B cell (primary cell): ENCODE data around the gene AFTPH.

Experiments used
- EZH2 ChIP-seq: IDR thresholded peaks from 2 replicates; pipeline ENCODE4 v1.6.1; 2012; ENCODE audit warnings: borderline replicate concordance, low read depth, mild to moderate bottlenecking, moderate library complexity, low read length; ENCODE audit not compliant: insufficient read depth, poor library complexity, severe bottlenecking
- TF ChIP-seq, protein P1 (sequence below): fragments of 200-600 bp; IDR thresholded peaks from one replicate; pipeline ENCODE4 v1.8.0; 2022; ENCODE audit warnings: antibody characterized with exemption, mild to moderate bottlenecking

DNA sequence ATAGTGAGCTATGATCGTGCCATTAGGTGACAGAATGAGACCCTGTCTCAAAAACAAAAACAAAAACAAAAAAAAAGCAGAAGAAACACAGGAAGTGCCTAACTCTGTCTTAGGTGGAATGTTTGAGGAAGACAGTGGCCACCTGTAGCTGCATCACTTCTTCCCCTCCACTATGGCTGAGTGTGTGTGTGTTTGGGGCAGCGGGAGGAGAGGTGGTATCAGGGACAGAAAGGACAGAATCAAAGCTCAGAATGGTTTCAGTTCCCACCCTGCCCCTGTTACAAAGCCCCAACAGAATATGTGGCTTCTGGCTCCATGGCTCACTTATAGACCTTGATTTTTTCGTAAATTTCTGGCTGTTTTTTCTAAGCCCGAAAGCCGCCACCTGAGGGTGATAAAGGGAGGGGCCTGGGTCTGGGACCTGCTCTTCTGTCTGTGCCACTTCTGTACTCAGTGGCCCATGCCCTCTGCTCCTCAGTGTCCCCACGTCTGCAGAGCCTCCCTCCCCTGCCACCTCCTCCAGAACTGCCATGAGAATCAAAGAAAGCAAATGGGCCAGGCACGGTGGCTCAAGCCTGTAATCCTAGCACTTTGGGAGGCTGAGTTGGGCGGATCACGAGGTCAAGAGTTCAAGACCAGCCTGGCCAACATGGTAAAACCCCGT is 102.2 kb downstream of the AFTPH start:
- TF ChIP-seq, protein P1, sequence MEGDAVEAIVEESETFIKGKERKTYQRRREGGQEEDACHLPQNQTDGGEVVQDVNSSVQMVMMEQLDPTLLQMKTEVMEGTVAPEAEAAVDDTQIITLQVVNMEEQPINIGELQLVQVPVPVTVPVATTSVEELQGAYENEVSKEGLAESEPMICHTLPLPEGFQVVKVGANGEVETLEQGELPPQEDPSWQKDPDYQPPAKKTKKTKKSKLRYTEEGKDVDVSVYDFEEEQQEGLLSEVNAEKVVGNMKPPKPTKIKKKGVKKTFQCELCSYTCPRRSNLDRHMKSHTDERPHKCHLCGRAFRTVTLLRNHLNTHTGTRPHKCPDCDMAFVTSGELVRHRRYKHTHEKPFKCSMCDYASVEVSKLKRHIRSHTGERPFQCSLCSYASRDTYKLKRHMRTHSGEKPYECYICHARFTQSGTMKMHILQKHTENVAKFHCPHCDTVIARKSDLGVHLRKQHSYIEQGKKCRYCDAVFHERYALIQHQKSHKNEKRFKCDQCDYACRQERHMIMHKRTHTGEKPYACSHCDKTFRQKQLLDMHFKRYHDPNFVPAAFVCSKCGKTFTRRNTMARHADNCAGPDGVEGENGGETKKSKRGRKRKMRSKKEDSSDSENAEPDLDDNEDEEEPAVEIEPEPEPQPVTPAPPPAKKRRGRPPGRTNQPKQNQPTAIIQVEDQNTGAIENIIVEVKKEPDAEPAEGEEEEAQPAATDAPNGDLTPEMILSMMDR = no peak
- TF ChIP-seq EZH2 = no peak
